Motor neuron (in vitro differentiated cells): ENCODE results near the gene CDHR2. TPM values are rescaled to one million over a fixed set of nuclear protein-coding genes. Genes with fewer than 3 reads are reported as not detected.
A peak's percentile ranks its signal among the peaks of the same experiment; 100 is the strongest.

ENCODE experiments used
- ATAC-seq, 8 experiments: fragments of 200-7000 bp; cut with Tn5 transposase; replicated peaks in 6 of 8; 2 replicates each; pipeline ENCODE4 v1.8.0; 2021; ENCODE audit warnings: mild to moderate bottlenecking in 8 of 8, moderate library complexity in 8 of 8
- H3K27ac ChIP-seq, 2 donors: fragments of 250-450 bp; sonication (Bioruptor Pico); 2 replicates each; pipeline ENCODE4 v1.9.0; 2021; ENCODE audit warnings: antibody characterized with exemption in 2 of 2, mild to moderate bottlenecking in 2 of 2, moderate library complexity in 1 of 2
- H3K4me1 ChIP-seq, 2 donors: fragments of 250-450 bp; sonication (Bioruptor Pico); replicated peaks in 1 of 2; 2 replicates each; pipeline ENCODE4 v1.6.1; 2021; ENCODE audit warnings: antibody characterized with exemption in 2 of 2, mild to moderate bottlenecking in 2 of 2, moderate library complexity in 1 of 2
- H3K4me3 ChIP-seq, 5 donors: fragments of 250-450 bp; sonication (Bioruptor Pico); 2 replicates each; pipeline ENCODE4 v1.9.0; 2021; ENCODE audit warnings: antibody characterized with exemption in 5 of 5, mild to moderate bottlenecking in 5 of 5, moderate library complexity in 4 of 5
- WGBS, 10 experiments: fragments of 450-650 bp; shearing (Covaris generic); methylation state at CpG; one replicate each; pipeline ENCODE4 v1.0.0; 2022; 5-methylcytosine and 5-hydroxymethylcytosine counted together
- in situ Hi-C, 9 experiments: fragments of 400-800 bp; cut with MboI; loops; one replicate each; pipeline ENCODE4 v1.15.0; 2021; ENCODE audit warnings: low sequenced_read_pairs in 9 of 9, low pct_unique_long_range_greater_than_20kb in 2 of 9; ENCODE audit not compliant: unreplicated experiment in 9 of 9
- total RNA-seq, 8 experiments: library from RNA; unstranded; fragments of 300-600 nt; gene quantifications; 2 replicates each; pipeline versions ENCODE4 v1.2.3 to v1.2.4, GENCODE V29; 2022

CDHR2 gene
- total RNA-seq, 8 experiments from 2014 or later = 0.05 to 0.96 (median 0.60) TPM; not detected in 1

- H3K27ac ChIP-seq = no peak overlapping the region
- 100% methylated on average over 1 to 2 of the region's 28 CpGs; no CpG with 5 or more reads in 7 of the 10 experiments for WGBS, 10 experiments
- H3K4me3 ChIP-seq = no peak overlapping the region
- no peak for ATAC-seq
- in situ Hi-C loops = no loop called here
- H3K4me1 ChIP-seq = peaks cover 13 to 27% of the 10 kb centered on the region in 2 donors
Observed at GRCh38 chr5:176531902-176532493, 17.1 kb upstream of the CDHR2 start.

- no peak overlapping the region for H3K4me3 ChIP-seq
- in situ Hi-C loops = no loop called here
- no peak for ATAC-seq
- H3K27ac ChIP-seq = no peak overlapping the region
- peaks cover 13 to 27% of the 10 kb centered on the region in 2 donors for H3K4me1 ChIP-seq
- WGBS, 10 experiments = 83 to 100% (median 93%) methylated on average over 1 to 3 of the region's 9 CpGs; no CpG with 5 or more reads in 6 of the 10 experiments
Observed at GRCh38 chr5:176532795-176533194, 16.3 kb upstream of the CDHR2 start.

- peaks cover 15 to 28% of the 10 kb centered on the region in 2 donors for H3K4me1 ChIP-seq
- H3K27ac ChIP-seq = no peak overlapping the region
- in situ Hi-C loops = no loop called here
- no peak for ATAC-seq
- WGBS, 10 experiments = 35 to 90% (median 59%) methylated on average over 1 to 7 of the region's 8 CpGs; no CpG with 5 or more reads in 4 of the 10 experiments
- no peak overlapping the region for H3K4me3 ChIP-seq
Observed at GRCh38 chr5:176533390-176533789, 15.8 kb upstream of the CDHR2 start.

- in situ Hi-C loops = no loop called here
- peaks cover 22 to 35% of the 10 kb centered on the region in 2 donors for H3K4me1 ChIP-seq
- 0 to 77% (median 40%) methylated on average over 1 to 5 of the region's 10 CpGs; no CpG with 5 or more reads in 3 of the 10 experiments for WGBS, 10 experiments
- no peak overlapping the region for H3K27ac ChIP-seq
- no peak overlapping the region for H3K4me3 ChIP-seq
- no peak for ATAC-seq
Observed at GRCh38 chr5:176533894-176534611, 15.1 kb upstream of the CDHR2 start.

- Histone ChIP-seq H3K4me3 (peak overlapping the region in 2 of 5 donors; percentile 74 to 83), H3K27ac (no peak overlapping the region), H3K4me1 (peaks cover 28 to 39% of the 10 kb centered on the region in 2 donors)
- no peak for ATAC-seq
- 100% methylated on average over 1 of the region's 4 CpGs; no CpG with 5 or more reads in 9 of the 10 experiments for WGBS, 10 experiments
- in situ Hi-C loops = no loop called here
Observed at GRCh38 chr5:176534640-176535039, 14.5 kb upstream of the CDHR2 start.

- 20 to 100% (median 67%) methylated on average over 1 to 6 of the region's 11 CpGs; no CpG with 5 or more reads in 4 of the 10 experiments for WGBS, 10 experiments
- peak overlapping the region; percentile 74 to 94 (median 84) for H3K4me3 ChIP-seq
- no peak overlapping the region for H3K27ac ChIP-seq
- ATAC-seq = peak in 2 of 8 experiments; percentile 0 to 2
- in situ Hi-C loops = no loop called here
- peaks cover 33 to 42% of the 10 kb centered on the region in 2 donors for H3K4me1 ChIP-seq
Observed at GRCh38 chr5:176535101-176535663, 14.0 kb upstream of the CDHR2 start.

- ATAC-seq = peak in 3 of 8 experiments; percentile 4 to 7 (median 6)
- H3K27ac ChIP-seq = peak overlapping the region; percentile 97 to 99
- 0 to 20% (median 3%) methylated on average over 1 to 8 of the region's 9 CpGs; no CpG with 5 or more reads in 7 of the 10 experiments for WGBS, 10 experiments
- peak overlapping the region; percentile 74 to 94 (median 84) for H3K4me3 ChIP-seq
- H3K4me1 ChIP-seq = peaks cover 38 to 47% of the 10 kb centered on the region in 2 donors
- in situ Hi-C loops = no loop called here
Observed at GRCh38 chr5:176535664-176536131, 13.4 kb upstream of the CDHR2 start.

- peak; percentile 3 to 45 (median 26) for ATAC-seq
- Histone ChIP-seq H3K4me3 (peak overlapping the region; percentile 74 to 94 (median 84)), H3K27ac (peak overlapping the region; percentile 97 to 99), H3K4me1 (peaks cover 45 to 53% of the 10 kb centered on the region in 2 donors)
- WGBS, 10 experiments = 0% methylated on average over 1 to 8 of the region's 43 CpGs; no CpG with 5 or more reads in 7 of the 10 experiments
- in situ Hi-C loops = no loop called here
Observed at GRCh38 chr5:176536132-176536901, 12.8 kb upstream of the CDHR2 start.

- 0% methylated on average over 1 to 10 of the region's 63 CpGs; no CpG with 5 or more reads in 8 of the 10 experiments for WGBS, 10 experiments
- H3K4me1 ChIP-seq = peaks cover 51 to 60% of the 10 kb centered on the region in 2 donors
- H3K4me3 ChIP-seq = peak within 1 kb of the TSS; percentile 74 to 94 (median 84)
- peak within 1 kb of the TSS; percentile 97 to 99 for H3K27ac ChIP-seq
- ATAC-seq = peak; percentile 47 to 71 (median 63)
- in situ Hi-C loops = no loop called here
Observed at GRCh38 chr5:176536902-176537553, 12.1 kb upstream of the CDHR2 start, which contains the start of gene RNF44. TSS of gene RNF44 (minus strand) at chr5:176537402. CDS start at chr5:176532472, 4,930 bp downstream.

GRCh38 chr5:176537554-176538229 is 11.4 kb upstream of the CDHR2 start:
- ATAC-seq = peak; percentile 61 to 81 (median 74)
- 0 to 4% (median 0%) methylated on average over 2 to 22 of the region's 43 CpGs; no CpG with 5 or more reads in 4 of the 10 experiments for WGBS, 10 experiments
- Histone ChIP-seq H3K27ac (peak overlapping the region; percentile 97 to 99), H3K4me3 (peak overlapping the region; percentile 74 to 94 (median 84)), H3K4me1 (peaks cover 51 to 66% of the 10 kb centered on the region in 2 donors)
- in situ Hi-C loops = no loop called here

GRCh38 chr5:176538230-176538988 is 10.7 kb upstream of the CDHR2 start:
- in situ Hi-C loops = no loop called here
- peak overlapping the region; percentile 74 to 76 for H3K27ac ChIP-seq
- H3K4me1 ChIP-seq = peaks cover 51 to 59% of the 10 kb centered on the region in 2 donors
- peak overlapping the region; percentile 24 to 94 (median 83) for H3K4me3 ChIP-seq
- 14 to 100% (median 24%) methylated on average over 1 to 11 of the region's 13 CpGs; no CpG with 5 or more reads in 2 of the 10 experiments for WGBS, 10 experiments
- ATAC-seq = no peak
